Tibial nerve (tissue), 4 donors: ENCODE data around the gene GMDS. TPM values are rescaled to one million over a fixed set of nuclear protein-coding genes. Genes with fewer than 3 reads are reported as not detected.

Source experiments
- DNase-seq, 2 donors: peaks; one replicate each; pipeline ENCODE4 v3.0.0-alpha.2; 2019; ENCODE audit warnings: low spot score in 2 of 2
- H3K27ac ChIP-seq, 4 donors: fragments of 200-600 bp; sonication (generic) in 3 of 4; one replicate each; pipeline ENCODE4 v1.5.1; 2017 to 2019; ENCODE audit warnings: mild to moderate bottlenecking in 1 of 4
- H3K27me3 ChIP-seq, 2 donors: fragments of 200-600 bp; sonication (generic) in 1 of 2; one replicate each; pipeline versions ENCODE4 v1.5.1 to v1.6.0; 2017 to 2019
- H3K36me3 ChIP-seq, 3 donors: fragments of 200-600 bp; sonication (generic); one replicate each; pipeline ENCODE4 v1.5.1; 2018 to 2019
- H3K4me1 ChIP-seq, 4 donors: fragments of 200-600 bp; sonication (generic) in 3 of 4; one replicate each; pipeline ENCODE4 v1.5.1; 2017 to 2019
- H3K4me3 ChIP-seq, 4 donors: fragments of 200-600 bp; sonication (generic) in 3 of 4; one replicate each; pipeline ENCODE4 v1.5.1; 2017 to 2019; ENCODE audit warnings: mild to moderate bottlenecking in 1 of 4, moderate library complexity in 1 of 4
- H3K9me3 ChIP-seq, 4 donors: fragments of 200-600 bp; sonication (generic) in 3 of 4; one replicate each; pipeline ENCODE4 v1.5.1; 2017 to 2019
- CTCF ChIP-seq, 5 experiments: fragments of 200-600 bp in 3 of 5; fragments of 450-650 bp in 2 of 5; sonication (generic) in 3 of 5; IDR thresholded peaks; one replicate each; pipeline ENCODE4 v1.5.1; 2016 to 2019; ENCODE audit warnings: antibody characterized with exemption in 5 of 5, mild to moderate bottlenecking in 3 of 5, moderate library complexity in 2 of 5
- EP300 ChIP-seq, 2 donors: sonication (generic); formaldehyde crosslinking; IDR thresholded peaks; one replicate each; pipeline ENCODE4 v1.6.1; 2017; ENCODE audit warnings: antibody characterized with exemption in 2 of 2, mild to moderate bottlenecking in 1 of 2
- POLR2A ChIP-seq, 2 donors: fragments of 450-650 bp; IDR thresholded peaks; one replicate each; pipeline ENCODE4 v1.6.1; 2017; ENCODE audit warnings: antibody characterized with exemption in 2 of 2, mild to moderate bottlenecking in 2 of 2, moderate library complexity in 2 of 2
- WGBS, 2 donors: methylation state at CpG; one replicate each; pipeline ENCODE4 v1.1.5; 2018; 5-methylcytosine and 5-hydroxymethylcytosine counted together
- total RNA-seq, 4 donors: library from RNA; depleted of rRNA; stranded (reverse); fragments of >200 nt; gene quantifications; one replicate each; pipeline ENCODE4 v1.1.0, GENCODE V29; 2016

GMDS gene
- total RNA-seq, 4 donors from 2014 or later, result 14.9 to 46.5 (median 32.8) TPM

- no peak for DNase-seq
- no peaks in the 10 kb centered on the region for H3K4me1 ChIP-seq
- H3K27ac ChIP-seq, result no peak overlapping the region
- no peak overlapping the region for H3K4me3 ChIP-seq
- WGBS, 2 donors, result 78 to 79% methylated on average over 2 of the region's 2 CpGs
- TF ChIP-seq EP300 (IDR thresholded peaks at IDR 0.05), result no peak
- no peak for TF ChIP-seq CTCF (IDR thresholded peaks at IDR 0.05)
- no peak for TF ChIP-seq POLR2A (IDR thresholded peaks at IDR 0.05)
- no peaks in the 10 kb centered on the region for H3K36me3 ChIP-seq
- peaks cover 0 to 10% (median 0%) of the 10 kb centered on the region in 4 donors for H3K9me3 ChIP-seq
- H3K27me3 ChIP-seq, result no peaks in the 10 kb centered on the region
Observed at GRCh38 chr6:2073476-2073875, 171.9 kb downstream of the GMDS start.

- no peaks in the 10 kb centered on the region for H3K27me3 ChIP-seq
- no peaks in the 10 kb centered on the region for H3K4me1 ChIP-seq
- DNase-seq, result no peak
- no peaks in the 10 kb centered on the region for H3K36me3 ChIP-seq
- H3K4me3 ChIP-seq, result no peak overlapping the region
- H3K9me3 ChIP-seq, result peaks cover 0 to 10% (median 0%) of the 10 kb centered on the region in 4 donors
- TF ChIP-seq EP300 (IDR thresholded peaks at IDR 0.05) (no peak), POLR2A (IDR thresholded peaks at IDR 0.05) (no peak), CTCF (IDR thresholded peaks at IDR 0.05) (no peak)
- no peak overlapping the region for H3K27ac ChIP-seq
Observed at GRCh38 chr6:2072453-2072852, 173.0 kb downstream of the GMDS start.

- H3K4me1 ChIP-seq, result no peaks in the 10 kb centered on the region
- DNase-seq, result no peak
- peaks cover 0 to under 1% (median 0%) of the 10 kb centered on the region in 4 donors for H3K9me3 ChIP-seq
- no peaks in the 10 kb centered on the region for H3K36me3 ChIP-seq
- H3K4me3 ChIP-seq, result no peak overlapping the region
- TF ChIP-seq CTCF (IDR thresholded peaks at IDR 0.05) (no peak), POLR2A (IDR thresholded peaks at IDR 0.05) (no peak), EP300 (IDR thresholded peaks at IDR 0.05) (no peak)
- H3K27ac ChIP-seq, result no peak overlapping the region
- H3K27me3 ChIP-seq, result no peaks in the 10 kb centered on the region
- 21 to 37% methylated on average over 3 of the region's 3 CpGs for WGBS, 2 donors
Observed at GRCh38 chr6:2063547-2063946, 181.9 kb downstream of the GMDS start.

- WGBS, 2 donors, result 69 to 75% methylated on average over 3 of the region's 3 CpGs
- TF ChIP-seq EP300 (IDR thresholded peaks at IDR 0.05), result no peak
- no peak for TF ChIP-seq CTCF (IDR thresholded peaks at IDR 0.05)
- no peak for TF ChIP-seq POLR2A (IDR thresholded peaks at IDR 0.05)
- H3K4me3 ChIP-seq, result no peak overlapping the region
- H3K27ac ChIP-seq, result no peak overlapping the region
- no peaks in the 10 kb centered on the region for H3K27me3 ChIP-seq
- H3K9me3 ChIP-seq, result no peaks in the 10 kb centered on the region
- no peaks in the 10 kb centered on the region for H3K36me3 ChIP-seq
- no peak for DNase-seq
- H3K4me1 ChIP-seq, result no peaks in the 10 kb centered on the region
Observed at GRCh38 chr6:2061880-2062279, 183.5 kb downstream of the GMDS start.

GRCh38 chr6:2055911-2056310 lies 189.5 kb downstream of the GMDS start:
- no peak for DNase-seq
- H3K27me3 ChIP-seq, result no peaks in the 10 kb centered on the region
- H3K4me3 ChIP-seq, result no peak overlapping the region
- peaks cover 0 to 4% (median 0%) of the 10 kb centered on the region in 4 donors for H3K4me1 ChIP-seq
- H3K36me3 ChIP-seq, result no peaks in the 10 kb centered on the region
- no peaks in the 10 kb centered on the region for H3K9me3 ChIP-seq
- TF ChIP-seq POLR2A (IDR thresholded peaks at IDR 0.05), result no peak
- no peak for TF ChIP-seq EP300 (IDR thresholded peaks at IDR 0.05)
- no peak for TF ChIP-seq CTCF (IDR thresholded peaks at IDR 0.05)
- no peak overlapping the region for H3K27ac ChIP-seq
